HG03558 (cell line): ENCODE results near the gene AHRR.

Source experiments
- ATAC-seq: cut with Tn5 transposase; IDR thresholded peaks from one replicate; pipeline ENCODE4 v1.9.1; 2021; ENCODE audit warnings: moderate number of reproducible peaks; ENCODE audit not compliant: unreplicated experiment; ENCODE audit errors: extremely low read depth

Gene AHRR

DNA sequence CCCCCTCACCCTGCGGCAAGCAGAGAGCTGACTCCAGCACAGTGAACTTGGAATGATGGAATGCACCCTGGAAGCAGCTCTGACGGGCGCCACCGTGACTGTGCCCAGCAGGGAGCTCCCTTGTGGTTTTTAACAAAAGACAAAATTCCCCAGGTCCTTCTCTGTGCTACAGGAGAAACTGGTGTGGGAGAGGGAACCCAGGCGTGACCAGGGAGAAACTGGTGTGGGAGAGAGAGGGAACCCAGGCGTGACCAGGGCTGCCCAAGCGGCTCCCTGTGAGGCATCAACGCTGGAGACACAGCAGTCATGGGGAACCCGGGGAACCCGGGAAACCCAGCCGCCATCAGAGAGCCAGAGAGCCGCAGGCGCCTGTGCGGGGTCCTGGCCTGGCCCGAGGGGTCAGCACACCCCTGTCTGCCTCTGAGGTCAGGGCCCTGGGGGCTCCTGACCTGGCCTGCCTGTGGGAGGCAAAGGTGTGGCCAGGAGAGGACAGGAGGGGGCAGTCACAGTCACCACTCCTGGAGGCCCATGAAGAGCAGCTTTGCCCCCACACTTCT lies 3.1 kb upstream of the AHRR start:
- ATAC-seq, result no peak

GRCh38 chr5:318931-319601 lies 2.4 kb upstream of the AHRR start:
- no peak for ATAC-seq

- ATAC-seq, result no peak
Observed at GRCh38 chr5:320524-321229, 837 bp upstream of the AHRR start.

- ATAC-seq, result no peak
Observed at GRCh38 chr5:321726-322251, 275 bp downstream of the AHRR start.

DNA sequence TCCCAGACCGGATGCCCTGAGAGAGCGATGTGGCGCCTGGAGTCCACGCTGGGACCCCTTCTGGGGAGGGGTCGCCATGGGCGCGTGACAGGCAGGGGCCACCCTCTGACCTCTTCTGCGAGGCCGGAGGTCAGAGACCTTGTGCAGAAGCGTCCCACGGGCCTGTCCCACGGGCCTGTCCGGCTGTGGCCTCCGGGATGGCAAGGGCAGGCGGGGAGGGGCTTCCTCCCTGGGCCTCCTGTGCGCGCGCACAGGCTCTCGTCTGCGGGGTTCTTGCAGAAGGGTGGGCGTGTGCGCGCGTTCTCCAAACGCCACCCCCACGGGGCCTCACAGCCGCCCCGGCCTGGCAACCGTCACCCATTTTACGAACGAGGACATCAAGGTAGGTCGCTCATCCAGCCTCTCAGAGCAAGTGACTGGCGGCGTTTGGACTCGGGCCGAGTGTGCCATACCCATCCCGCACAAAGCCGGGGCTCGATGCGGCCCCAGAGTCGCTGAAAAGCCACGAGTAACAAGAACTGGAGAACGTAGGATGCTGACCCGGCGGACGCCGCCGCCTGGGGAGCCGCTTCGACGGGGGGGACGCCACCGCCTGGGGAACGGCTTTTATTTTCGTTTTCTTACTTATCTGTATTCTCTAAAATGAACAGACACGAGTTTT lies 897 bp downstream of the AHRR start:
- ATAC-seq, result no peak

GRCh38 chr5:322942-323879 lies 1.7 kb downstream of the AHRR start:
- no peak for ATAC-seq

DNA sequence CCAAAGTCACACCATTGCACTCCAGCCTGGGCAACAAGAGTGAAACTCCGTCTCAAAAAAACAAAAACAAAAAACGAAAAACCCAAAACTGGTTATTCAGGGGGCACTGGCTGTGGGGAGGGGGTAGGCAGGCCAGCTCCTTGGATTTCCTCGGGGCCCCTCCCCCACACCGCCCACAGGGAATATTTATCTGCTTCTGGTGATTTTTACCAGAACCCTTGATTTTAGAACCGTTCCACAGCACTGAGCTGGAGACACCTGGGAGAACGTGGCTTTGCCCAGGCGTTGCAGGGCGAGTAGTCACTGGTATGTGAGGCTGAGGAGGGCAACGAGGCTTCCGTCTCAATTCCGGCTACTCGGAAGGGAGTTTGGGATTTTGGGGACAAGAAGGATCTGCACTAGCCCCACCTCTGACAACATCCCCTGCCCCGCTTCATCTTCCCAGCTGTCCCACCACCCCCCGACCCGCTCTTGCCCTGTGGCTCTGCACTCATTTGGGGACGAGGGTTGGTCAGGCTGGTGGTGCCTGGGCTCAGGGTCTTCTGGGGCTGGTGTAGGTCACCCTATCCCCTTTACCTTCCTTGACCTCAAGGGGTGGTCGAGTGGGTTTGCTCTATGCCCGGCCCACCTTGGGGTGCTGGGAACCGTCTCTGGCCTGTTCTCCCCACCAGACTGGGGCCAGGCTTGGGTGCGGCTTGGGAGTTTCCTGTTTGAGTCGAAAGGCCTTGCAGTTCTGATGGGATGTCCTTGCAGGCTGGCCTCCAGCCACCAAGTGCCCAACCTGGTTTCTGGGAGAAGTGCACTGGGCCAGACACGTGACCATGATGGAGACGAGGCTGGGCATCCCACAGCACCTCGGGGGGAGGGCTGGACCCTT lies 3.5 kb downstream of the AHRR start:
- no peak for ATAC-seq

DNA sequence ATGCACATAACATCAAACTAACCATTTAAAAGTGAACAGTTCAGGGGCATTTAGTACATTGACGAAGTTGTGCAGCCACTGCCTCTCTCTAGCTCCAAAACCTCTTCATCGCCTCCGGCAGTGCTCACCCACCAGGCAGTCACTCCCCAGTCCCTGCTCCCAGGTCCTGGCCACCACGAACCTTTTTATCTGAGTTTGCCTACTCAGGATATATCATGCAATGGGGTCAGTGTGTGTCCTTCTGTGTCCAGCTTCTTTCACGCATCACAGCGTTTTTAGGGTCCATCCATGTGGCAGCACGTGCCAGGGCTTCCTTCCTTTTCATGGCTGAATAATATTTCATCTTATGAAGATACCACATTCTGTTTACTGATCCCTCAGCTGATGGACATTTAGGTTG lies 4.6 kb downstream of the AHRR start:
- ATAC-seq, result no peak

DNA sequence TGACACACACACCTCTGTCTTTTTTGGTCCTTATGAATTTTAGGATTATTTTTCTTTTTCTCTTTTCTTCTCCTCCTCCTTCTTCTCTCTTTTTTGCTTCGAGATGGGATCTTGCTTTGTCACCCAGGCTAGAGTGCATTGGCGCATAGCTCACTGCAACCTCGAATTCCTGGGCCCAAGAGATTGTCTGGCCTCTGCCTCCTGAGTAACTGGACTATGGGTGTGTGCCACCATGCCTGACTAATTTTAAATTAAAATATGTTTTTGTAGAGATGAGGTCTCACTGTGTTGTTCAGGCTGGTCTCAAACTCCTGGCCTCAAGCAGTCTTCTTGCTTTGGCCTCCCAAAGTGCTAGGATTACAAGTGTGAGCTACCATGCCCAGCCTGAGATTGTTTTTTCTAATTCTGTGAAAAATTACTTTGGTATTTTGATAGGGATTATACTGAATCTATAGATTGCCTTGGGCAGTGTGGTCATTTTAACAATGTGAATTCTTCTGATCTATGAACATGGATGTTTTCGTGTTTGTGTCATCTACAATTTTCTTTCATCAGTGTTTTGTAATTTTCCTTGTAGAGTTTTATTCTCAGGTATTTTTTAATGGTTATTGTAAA lies 7.7 kb downstream of the AHRR start:
- ATAC-seq, result no peak

GRCh38 chr5:329768-330167 lies 8.3 kb downstream of the AHRR start:
- ATAC-seq, result no peak

- ATAC-seq, result no peak
Observed at GRCh38 chr5:332843-333242, 11.3 kb downstream of the AHRR start.

GRCh38 chr5:333945-334344 lies 12.4 kb downstream of the AHRR start:
- peak; percentile 41 for ATAC-seq

DNA sequence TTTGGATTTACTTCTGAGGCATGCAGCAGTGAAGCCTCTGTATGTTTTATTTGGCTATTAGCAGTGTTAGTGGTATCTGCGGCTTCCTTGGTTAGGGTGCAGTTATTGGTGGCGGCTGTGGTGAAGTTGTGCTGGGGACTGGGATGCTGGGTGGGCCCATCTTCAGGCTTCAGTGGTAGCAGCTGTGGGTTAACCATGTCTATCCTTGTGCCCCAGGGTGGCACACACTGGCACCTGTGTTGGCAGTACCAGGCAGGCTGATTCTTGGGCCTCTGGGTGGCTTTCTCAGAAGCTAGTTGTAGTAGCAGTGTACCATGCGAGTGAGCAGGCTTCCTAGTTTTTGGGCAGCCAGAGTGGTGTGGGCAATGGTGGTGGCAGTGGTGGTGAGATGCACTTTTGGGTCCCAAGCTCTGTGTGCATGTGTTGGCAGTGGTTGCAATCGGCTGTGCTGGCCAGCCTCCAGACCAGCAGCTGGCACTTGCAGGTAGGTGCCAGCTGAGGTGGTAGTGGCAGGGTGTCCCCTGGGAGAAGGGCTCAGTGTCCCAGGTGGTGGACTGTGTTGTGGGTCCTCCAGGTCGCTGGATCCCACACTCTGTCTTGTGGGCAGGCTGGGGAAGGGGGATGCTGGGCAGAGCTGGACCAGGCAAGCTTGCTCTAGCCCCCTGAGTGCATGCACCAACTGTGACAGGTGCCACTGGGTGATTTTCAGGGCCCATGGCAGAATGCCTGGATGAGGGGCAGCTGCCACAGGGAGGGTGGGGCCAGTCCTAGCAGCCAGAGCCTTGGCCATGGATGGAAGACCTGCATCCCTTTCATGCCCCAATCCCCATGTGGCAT lies 13.6 kb downstream of the AHRR start:
- no peak for ATAC-seq

GRCh38 chr5:335740-336038 lies 14.2 kb downstream of the AHRR start:
- no peak for ATAC-seq

DNA sequence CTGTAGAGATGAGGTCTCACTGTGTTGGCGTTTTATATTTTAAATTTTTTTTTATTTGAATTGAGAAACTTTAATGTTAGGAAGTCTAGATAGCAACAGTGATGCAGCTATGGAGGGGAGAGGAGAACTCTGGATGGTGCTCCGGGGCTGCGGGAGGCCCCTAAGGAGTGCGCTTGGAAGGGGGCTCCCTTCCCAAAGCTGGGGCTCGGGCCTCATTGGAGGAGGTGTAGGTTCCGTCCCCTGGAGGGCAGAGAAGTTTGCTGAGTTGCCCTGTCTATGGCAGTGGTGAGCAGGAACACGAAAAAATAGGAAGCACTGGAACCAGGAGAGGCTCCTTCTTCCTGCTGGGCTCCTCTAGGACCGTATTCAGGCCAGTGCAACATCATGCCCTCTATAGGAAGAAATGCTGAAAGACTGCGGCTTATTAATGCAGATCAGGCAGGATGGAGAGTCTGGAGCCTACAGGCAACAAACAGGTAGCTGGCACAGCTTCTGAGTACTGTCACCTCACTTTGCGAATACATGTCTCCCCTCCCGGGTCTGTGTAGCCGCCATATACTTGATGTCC lies 16.1 kb downstream of the AHRR start:
- ATAC-seq, result no peak

- no peak for ATAC-seq
Observed at GRCh38 chr5:342501-343460, 21.3 kb downstream of the AHRR start.
